Neutrophil (primary cell): ENCODE measurements around the gene CTNNBL1.

Source experiments
- H3K27ac ChIP-seq: fragments of 200-600 bp; sonication (generic); 2 replicates; pipeline ENCODE4 v1.5.1; 2016; ENCODE audit warnings: mild to moderate bottlenecking, moderate library complexity
- H3K27me3 ChIP-seq: fragments of 200-600 bp; sonication (generic); 2 replicates; pipeline ENCODE4 v1.6.0; 2016; ENCODE audit warnings: mild to moderate bottlenecking
- H3K36me3 ChIP-seq: fragments of 200-600 bp; sonication (generic); 2 replicates; pipeline ENCODE4 v1.5.1; 2017
- H3K4me1 ChIP-seq, 2 experiments: fragments of 200-600 bp in 1 of 2; sonication (generic) in 1 of 2; 1 replicate in 1 of 2; 2 replicates in 1 of 2; pipeline versions ENCODE4 v1.5.1 to v1.6.1; 2013 to 2016; ENCODE audit warnings: low read depth in 1 of 2, low read length in 1 of 2, mild to moderate bottlenecking in 1 of 2, moderate library complexity in 1 of 2; ENCODE audit not compliant: control insufficient read depth in 1 of 2, insufficient read depth in 1 of 2
- H3K4me3 ChIP-seq, 2 experiments: fragments of 200-600 bp in 1 of 2; sonication (generic) in 1 of 2; 1 replicate in 1 of 2; 2 replicates in 1 of 2; pipeline ENCODE4 v1.5.1; 2013 to 2016; ENCODE audit warnings: low read depth in 1 of 2, low read length in 1 of 2, mild to moderate bottlenecking in 1 of 2, moderate library complexity in 1 of 2
- H3K9me3 ChIP-seq: fragments of 200-600 bp; sonication (generic); 2 replicates; pipeline ENCODE4 v1.5.1; 2016
- TF ChIP-seq, protein P1 (sequence below): fragments of 200-600 bp; sonication (generic); IDR thresholded peaks from 2 replicates; pipeline ENCODE4 v1.5.1; 2016; ENCODE audit warnings: antibody characterized with exemption

CTNNBL1 gene, protein sequence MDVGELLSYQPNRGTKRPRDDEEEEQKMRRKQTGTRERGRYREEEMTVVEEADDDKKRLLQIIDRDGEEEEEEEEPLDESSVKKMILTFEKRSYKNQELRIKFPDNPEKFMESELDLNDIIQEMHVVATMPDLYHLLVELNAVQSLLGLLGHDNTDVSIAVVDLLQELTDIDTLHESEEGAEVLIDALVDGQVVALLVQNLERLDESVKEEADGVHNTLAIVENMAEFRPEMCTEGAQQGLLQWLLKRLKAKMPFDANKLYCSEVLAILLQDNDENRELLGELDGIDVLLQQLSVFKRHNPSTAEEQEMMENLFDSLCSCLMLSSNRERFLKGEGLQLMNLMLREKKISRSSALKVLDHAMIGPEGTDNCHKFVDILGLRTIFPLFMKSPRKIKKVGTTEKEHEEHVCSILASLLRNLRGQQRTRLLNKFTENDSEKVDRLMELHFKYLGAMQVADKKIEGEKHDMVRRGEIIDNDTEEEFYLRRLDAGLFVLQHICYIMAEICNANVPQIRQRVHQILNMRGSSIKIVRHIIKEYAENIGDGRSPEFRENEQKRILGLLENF

DNA sequence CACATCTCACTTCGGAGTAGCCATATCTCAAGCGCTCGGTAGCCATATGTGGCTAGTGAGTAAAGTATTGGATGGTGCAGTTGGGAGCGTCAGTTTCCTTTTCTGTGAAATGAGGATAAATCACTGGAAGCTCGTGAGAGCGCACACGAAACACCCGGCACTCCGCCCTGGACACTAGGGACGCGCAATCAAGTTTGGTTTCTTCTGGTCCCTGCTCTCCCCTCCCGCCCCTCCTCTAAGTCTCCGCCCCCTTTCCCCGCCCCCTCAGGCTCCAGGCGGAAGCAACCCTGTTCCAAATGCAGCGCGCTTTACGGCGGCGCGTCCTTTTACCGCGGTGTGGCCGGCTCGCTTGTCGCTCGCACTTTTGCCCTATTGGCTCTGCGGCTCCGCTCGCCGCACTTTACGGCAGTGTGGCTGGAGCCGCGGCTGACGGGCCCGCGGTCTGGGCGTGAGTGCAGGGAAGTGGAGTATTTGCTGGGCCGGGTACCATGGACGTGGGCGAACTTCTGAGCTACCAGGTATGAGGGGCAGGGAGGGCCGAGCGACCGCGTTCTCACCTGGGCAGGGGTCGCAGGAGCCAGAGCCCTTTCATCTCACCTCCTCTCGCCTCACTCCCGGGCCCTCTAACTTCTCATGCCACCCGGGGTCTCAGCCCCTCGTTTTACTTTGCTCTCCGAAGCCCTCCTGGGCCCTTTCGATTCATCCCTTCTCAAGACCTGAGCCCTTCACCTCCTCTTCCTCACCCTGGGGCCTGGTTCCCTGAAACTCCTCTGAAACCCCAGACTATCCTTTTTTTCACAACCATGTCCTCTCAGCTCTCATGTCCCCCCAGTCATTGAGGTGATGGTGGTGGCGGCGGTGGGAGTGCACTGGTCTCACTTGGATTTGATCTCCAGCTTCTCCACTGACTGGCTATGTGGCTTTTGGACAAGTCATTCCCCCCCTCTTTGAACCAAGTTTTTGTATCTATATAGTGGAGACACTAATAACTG is at the start of gene CTNNBL1:
CTNNBL1 (plus strand) TSS at position 396 of the 992 bp plus-strand sequence; CDS start at position 489, 93 bp downstream.
- peaks cover 11 to 21% of the 10 kb centered on the region in 2 experiments for H3K4me1 ChIP-seq
- no peaks in the 10 kb centered on the region for H3K9me3 ChIP-seq
- TF ChIP-seq, protein P1, sequence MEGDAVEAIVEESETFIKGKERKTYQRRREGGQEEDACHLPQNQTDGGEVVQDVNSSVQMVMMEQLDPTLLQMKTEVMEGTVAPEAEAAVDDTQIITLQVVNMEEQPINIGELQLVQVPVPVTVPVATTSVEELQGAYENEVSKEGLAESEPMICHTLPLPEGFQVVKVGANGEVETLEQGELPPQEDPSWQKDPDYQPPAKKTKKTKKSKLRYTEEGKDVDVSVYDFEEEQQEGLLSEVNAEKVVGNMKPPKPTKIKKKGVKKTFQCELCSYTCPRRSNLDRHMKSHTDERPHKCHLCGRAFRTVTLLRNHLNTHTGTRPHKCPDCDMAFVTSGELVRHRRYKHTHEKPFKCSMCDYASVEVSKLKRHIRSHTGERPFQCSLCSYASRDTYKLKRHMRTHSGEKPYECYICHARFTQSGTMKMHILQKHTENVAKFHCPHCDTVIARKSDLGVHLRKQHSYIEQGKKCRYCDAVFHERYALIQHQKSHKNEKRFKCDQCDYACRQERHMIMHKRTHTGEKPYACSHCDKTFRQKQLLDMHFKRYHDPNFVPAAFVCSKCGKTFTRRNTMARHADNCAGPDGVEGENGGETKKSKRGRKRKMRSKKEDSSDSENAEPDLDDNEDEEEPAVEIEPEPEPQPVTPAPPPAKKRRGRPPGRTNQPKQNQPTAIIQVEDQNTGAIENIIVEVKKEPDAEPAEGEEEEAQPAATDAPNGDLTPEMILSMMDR, result no peak
- peak within 1 kb of the TSS; percentile 49 for H3K27ac ChIP-seq
- H3K27me3 ChIP-seq, result peaks cover 38% of the 10 kb centered on the region
- no peaks in the 10 kb centered on the region for H3K36me3 ChIP-seq
- H3K4me3 ChIP-seq, result peak within 1 kb of the TSS; percentile 61 to 74

DNA sequence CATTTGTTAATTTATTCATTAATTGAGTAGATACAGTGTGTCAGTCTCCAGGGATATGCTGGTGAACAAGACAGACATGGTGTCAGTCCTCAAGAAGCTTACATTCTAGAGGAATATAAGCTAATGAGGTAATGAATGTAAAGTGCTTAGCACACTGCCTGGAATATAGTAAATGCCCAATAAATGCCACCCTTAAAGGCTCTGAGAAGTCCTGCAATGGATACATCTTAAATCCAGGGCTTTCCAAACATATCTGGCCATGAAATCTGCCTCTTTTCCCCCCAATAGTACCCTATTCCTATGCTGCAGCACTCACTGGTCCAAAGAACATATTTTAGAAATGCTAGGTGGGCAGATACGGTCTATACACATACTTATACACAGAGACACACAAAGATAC is 49.2 kb upstream of the CTNNBL1 start:
- Histone ChIP-seq H3K27me3 (peaks cover 82% of the 10 kb centered on the region), H3K4me3 (no peak overlapping the region), H3K4me1 (no peaks in the 10 kb centered on the region), H3K9me3 (no peaks in the 10 kb centered on the region), H3K36me3 (no peaks in the 10 kb centered on the region), H3K27ac (no peak overlapping the region)
- TF ChIP-seq, protein P1, result no peak

DNA sequence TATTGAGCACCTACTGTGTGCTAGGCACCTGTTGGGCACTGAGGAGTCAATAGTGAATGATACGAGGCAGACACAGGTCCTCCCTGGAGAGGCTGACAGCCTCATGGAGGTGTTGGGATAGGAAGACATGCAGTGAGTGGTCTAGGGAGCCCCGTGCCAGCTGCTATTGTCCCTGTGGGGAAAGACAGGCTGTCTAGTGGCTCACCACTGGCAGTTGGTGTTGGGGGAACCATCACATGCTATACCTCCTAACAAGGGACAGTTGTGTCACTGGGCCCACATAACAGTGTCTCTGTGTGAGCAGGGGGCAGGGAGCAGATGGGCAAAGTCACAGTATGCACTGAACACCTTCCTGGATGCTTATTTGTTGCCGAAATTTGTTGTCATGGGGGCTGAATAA is 45.9 kb upstream of the CTNNBL1 start:
- H3K27me3 ChIP-seq, result peaks cover 61% of the 10 kb centered on the region
- H3K4me1 ChIP-seq, result no peaks in the 10 kb centered on the region
- TF ChIP-seq, protein P1, result no peak
- H3K27ac ChIP-seq, result no peak overlapping the region
- no peak overlapping the region for H3K4me3 ChIP-seq
- H3K36me3 ChIP-seq, result no peaks in the 10 kb centered on the region
- H3K9me3 ChIP-seq, result no peaks in the 10 kb centered on the region

DNA sequence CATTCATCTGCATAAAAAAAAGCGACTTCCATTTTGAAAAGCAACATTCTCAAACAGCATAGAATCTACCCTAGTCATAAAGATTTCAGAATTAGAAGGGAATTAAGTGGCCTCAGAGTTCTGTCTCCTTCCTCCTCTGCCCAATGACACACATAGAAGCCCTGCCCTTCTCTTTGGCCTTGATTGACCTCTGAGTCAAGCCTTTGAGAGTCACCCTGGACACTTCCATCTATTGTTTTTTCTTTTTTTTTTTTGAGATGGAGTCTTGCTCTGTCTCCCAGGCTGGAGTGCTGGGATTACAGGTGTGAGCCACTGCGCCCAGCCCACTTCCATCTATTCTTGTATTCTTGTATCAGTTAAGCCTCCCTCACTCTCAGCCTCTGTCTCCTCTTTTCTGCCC is 44.8 kb upstream of the CTNNBL1 start:
- TF ChIP-seq, protein P1, result no peak
- Histone ChIP-seq H3K9me3 (no peaks in the 10 kb centered on the region), H3K27ac (no peak overlapping the region), H3K36me3 (no peaks in the 10 kb centered on the region), H3K4me3 (no peak overlapping the region), H3K4me1 (no peaks in the 10 kb centered on the region), H3K27me3 (peaks cover 50% of the 10 kb centered on the region)

DNA sequence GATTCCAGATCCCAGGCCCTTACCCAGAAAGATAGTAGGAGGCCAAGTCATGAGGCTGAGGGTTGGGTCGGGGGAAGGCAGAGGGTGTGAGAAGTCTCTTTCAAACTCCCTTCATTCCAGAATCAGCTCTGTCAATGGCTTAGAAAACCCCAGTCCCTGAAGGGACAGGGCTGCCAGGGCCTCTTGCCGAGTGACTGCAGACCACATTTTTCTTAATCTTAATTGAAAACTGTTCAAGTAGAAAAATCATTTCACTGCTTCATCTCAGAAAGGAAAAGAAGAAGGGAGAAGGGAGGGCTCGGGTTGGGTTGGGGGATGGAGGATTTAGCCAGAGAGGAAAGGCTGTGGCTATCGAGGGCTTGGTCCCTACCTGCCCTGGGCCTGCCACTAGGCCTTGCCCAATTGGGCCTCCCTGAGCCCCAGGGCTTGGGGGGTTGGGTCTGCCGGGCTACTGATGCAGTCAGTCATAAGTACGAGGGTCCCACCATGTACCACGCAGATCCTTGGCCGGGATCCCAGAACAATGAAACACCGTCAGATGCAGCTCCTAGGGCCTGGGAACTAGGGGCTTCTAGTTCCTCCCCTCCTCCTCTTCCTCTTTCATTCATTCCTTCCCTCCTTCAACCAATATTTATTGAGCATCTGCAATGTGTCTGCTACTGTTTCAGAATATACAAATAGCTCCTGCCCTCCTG is 44.0 kb upstream of the CTNNBL1 start:
- H3K9me3 ChIP-seq, result no peaks in the 10 kb centered on the region
- no peak overlapping the region for H3K27ac ChIP-seq
- H3K4me1 ChIP-seq, result no peaks in the 10 kb centered on the region
- H3K4me3 ChIP-seq, result no peak overlapping the region
- TF ChIP-seq, protein P1, result no peak
- H3K27me3 ChIP-seq, result peaks cover 42% of the 10 kb centered on the region
- no peaks in the 10 kb centered on the region for H3K36me3 ChIP-seq
